Activated naive CD4-positive, alpha-beta T cell (primary cell): Measurements from ENCODE around the gene PPP1R27.

Experiments
- DNase-seq, 4 experiments: peaks; one replicate each; lab custom pipeline; 2025; lab: John Stamatoyannopoulos, UW

The PPP1R27 gene

DNA sequence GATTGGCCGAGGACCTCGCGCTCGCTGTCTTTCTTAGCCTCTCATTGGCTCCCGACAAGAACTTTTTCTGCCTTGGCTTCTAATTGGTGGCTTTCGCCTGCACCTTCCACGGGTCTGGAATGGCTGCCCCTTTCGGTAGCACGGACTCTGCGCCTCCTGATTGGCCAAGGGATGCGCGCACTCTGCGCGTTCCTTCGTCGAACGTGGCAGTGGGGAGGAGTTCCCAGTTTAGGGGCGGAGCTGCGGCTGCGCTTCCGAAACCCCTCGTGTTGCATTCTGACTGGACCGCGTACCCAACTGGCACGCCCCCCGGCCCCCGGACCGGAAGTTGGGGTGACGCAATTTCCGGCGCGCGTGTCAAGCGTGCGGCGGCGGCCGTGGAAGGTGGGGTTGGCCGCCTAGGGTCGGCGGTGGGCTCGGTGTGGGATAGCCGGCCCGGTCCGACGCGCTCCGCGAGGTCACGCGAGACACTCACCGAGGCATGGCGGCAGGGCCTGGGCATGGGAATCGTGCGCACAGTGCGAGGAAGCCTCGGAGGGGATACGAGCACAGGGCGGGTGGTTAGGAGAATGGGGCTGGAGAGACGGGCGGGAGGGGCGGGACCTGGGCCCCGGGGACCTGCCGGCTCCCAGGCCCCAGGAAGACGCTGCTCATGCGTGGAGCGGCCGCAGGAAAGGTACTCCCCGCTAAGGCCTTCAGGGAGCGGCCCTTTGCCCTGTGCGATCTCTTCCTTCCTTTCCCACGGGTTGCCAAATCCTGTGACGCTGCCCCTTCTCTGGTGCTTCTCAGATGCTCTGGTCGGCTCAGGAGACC is 26.1 kb upstream of the PPP1R27 start:
- peak; percentile 99 to 100 (median 100) for DNase-seq

DNA sequence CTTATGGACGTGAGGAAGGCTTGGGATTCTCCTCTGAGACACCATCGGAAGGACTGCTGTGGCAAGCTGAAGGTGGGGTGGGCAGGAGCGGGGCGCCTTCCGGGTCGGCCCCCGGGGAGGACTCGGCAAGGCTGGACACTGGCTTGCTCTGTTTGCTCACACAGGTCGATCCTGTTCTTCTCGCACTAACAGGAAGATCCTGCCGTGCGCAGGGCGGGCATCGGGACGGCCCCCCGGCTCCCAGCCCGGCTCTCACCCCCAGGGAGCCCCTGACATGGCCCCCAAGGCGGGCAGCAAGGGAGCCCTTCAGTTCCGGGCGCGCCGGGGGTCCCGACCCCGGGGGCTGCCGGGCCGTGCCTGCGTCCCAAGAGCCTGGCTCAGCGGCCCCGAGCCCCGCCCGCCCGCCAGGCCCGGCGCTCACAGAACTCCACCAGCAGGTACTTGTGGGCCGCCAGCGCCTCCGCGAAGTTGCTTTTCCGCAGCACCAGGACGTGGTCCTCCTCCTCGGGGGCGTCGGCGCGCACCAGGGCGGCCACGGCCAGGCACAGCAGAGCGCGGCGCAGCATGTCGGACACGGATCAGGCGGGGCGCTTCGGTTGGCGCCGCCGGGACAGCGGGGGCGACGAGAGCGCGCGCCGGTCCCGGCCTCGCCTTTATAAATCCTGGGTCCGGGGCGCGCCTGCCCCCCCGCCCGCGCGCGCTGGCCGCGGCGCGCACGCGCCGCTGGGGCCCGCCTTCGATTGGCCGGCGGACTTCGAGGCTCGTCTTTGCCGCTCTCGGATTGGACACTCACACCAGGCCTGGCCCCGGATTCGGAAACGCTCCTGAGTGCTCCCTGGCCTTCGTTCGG is 25.3 kb upstream of the PPP1R27 start, which contains the start of gene P4HB:
P4HB (minus strand) TSS at position 630 of the 850 bp plus-strand sequence; CDS start at position 566, 64 bp downstream.
- DNase-seq = peak in 3 of 4 experiments; percentile 100

DNA sequence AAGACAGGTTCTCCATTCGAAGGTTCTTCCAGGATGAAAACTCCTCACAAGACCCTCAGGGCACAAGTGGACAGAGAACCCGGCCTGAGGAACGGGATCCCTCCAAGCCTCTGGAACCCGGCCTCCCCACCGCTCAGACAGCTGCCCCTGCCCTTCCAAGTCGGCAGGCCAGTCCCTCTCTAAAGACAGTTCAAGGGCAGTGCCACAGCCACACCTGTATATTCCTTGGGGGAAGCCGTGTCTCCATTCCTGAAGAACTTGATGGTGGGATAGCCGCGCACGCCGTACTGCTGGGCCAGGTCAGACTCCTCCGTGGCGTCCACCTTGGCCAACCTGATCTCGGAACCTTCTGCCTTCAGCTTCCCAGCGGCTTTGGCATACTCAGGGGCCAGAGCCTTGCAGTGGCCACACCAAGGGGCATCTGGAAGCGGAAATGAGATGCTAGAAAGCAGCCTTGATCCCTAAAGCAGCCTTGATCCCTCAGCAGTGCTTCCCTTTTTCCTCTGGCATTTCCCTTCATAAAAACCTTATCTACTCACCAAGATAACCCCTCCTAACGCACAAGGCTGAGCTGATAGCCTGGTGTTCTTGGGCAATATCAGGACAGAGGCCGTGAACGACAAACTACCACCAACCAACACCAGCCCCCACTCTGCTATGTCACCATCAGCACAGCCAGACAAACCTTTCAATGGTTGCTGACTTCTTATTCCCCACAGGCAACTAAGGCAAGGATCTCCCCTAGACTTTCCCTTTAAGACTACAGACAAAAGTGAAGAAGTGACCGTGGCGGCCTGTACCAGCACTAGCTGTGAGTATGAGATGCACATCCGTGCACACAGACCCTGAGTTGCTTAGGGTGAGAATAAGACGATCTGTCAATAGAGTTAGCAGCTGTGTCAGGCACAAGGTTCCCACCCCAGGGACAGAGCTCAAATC is 24.4 kb upstream of the PPP1R27 start:
- no peak for DNase-seq

DNA sequence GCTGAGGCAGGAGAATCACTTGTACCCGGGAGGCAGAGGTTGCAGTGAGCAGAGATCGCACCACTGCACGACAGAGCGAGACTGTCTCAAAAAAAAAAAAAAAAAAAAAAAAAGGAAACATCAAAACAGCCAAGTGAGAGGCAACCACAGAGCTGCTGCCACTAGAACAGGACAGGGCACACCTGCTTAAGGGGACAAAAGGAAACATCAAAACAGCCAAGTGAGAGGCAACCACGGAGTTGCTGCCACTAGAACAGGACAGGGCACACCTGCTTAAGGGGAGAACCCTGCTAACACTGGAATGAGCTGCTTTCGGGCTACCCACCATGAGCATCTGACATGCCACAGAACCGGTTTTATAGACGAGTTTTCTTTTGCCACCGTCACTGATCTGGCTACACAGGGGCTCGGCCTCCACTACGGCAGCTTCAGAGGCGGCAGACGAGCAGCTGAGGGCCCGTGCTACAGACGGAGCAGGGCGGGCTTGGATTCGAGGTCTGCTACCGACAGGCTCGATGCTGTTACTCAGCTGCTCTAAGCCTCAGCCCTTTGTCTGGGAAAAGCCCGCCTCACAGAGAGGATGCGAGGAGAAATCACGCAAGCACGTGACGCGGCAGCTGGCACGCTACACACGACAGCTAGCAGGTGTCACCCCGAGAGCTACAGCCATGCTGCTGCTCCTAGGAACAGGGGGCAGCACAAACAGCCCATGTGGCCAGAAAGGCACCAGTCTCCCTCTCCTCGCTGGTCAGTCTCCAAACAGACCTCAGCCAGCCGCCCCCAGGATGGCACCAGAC is 23.5 kb upstream of the PPP1R27 start:
- no peak for DNase-seq

DNA sequence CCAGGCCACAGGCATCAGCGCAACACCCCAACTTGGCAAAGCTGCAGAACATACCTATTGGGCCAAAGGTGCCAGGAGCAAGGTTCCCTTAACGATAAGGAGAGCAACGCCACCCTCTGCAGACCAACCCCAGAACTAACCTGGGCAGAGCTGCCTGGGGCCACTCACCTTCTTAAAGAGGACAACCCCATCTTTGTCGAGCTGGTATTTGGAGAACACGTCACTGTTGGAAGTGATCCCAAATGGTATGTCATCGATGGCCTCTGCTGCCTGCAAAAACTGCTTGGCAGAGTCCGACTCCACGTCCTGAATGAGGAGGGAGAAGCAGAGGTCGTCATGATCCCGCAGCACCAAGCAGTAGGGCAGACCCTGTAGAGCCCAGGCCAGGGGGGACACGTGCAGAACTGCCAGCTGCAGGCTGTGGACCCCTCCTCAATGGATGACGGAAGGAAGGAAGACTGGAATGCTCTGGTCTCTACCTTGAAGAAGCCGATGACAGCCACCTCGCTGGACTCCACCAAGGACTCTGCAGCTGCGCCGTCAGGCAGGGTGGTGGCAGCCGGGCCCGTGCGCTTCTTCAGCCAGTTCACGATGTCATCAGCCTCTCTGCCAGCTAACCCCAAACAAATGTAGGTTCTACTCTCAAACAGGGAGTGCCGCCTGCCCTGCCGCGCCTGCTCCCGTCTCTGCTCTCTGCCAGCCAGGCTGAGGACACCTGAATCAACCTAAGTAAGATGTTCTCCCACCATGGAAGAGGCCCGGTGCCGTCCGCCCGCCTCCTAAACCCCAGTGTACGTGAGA is 20.3 kb upstream of the PPP1R27 start:
- DNase-seq = no peak

DNA sequence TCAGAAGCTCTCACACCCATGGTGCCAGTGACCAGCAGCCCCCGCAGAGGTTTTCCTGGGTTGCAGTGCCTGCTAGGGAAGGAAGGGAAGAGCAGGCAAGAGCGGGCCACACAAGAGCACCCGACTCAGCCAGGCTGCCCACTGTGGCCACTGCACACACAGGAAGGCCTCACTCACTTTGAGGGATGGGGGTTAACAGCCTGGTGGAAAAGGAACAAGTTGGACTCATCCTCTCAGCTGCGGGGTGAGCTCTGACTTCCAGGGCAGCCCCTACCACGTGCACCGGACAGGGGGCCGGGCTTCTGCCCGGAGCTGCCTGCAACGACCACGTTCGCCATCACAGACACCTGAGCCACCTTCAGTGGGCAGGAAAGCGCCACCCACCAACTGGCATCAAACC is 17.4 kb upstream of the PPP1R27 start:
- DNase-seq = no peak

DNA sequence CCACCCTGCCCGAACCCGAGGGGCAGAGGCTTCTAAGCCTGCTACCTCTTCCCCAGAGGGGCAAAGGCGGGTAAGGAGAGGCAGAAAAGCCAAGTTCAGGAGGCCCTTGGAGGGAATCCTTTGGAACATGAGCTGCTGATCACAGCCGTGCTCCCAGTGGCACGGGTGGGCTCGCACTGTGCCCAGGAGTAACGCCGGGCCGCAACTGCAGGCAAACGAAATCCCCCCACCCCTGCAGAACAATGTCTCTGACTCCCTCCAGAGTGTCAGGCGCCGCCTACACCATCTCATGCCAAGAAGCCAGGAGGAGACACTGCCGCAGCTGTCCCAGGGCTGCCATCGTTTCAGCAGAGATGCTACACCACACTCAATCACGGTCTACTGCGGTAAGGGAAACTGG is 16.6 kb upstream of the PPP1R27 start:
- DNase-seq = no peak

DNA sequence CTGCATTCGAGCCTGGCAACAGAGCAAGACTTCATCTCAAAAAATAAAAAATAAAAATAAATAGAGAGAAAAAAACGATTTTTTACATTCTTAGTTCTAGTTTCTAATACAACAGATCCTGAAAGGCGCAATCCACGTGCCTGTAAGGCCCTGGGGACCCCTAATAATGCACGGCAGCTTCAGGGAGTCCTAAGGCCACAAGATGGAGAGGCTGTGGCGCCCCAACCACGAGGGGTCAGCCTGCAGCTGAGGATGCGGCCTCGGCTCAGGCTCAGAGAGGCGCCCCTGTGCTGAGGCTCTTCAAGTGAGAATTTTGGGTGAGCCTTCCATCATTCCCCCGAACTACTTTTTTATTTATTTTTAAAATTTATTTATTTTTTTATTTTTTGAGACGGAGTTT is 14.6 kb upstream of the PPP1R27 start:
- no peak for DNase-seq

DNA sequence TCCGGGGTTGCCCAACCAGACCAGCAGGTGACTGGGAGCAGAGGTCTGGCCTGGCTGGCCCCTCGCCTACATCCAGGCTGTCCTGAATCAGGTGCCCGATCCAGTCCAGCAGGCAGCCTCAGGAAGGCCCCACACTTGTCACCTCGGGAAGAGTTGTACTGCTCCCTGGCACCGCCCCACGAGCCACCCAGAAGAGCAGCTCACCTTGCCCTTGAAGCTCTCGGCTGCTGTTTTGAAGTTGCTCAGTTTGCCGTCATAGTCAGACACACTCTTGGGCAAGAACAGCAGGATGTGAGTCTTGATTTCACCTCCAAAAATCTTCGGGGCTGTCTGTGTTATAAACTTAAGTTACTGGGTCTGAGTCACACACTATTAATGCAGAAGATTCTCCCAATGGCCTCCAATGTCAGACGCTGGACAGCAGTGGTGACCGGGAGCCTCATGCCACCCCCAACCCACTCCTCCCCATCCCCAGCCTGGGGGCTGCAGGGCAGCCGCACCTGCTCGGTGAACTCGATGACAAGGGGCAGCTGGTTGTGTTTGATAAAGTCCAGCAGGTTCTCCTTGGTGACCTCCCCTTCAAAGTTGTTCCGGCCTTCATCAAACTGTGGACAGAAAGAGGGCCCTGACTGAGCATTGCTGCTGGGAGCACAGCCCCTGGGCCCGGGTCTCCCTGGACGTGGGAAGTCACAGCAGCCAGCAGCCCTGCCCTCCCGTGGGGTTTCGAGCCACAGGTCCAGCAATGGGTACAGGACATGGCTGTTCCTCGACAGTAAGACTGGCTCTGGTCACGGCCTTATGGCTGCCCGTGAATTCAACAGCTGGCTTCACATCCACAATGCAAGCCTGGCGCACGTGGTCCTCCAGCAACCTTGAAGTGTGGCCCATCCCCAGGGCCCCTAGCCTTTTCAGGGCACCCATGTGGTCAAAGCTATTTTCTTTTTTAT is 12.2 kb upstream of the PPP1R27 start:
- no peak for DNase-seq

DNA sequence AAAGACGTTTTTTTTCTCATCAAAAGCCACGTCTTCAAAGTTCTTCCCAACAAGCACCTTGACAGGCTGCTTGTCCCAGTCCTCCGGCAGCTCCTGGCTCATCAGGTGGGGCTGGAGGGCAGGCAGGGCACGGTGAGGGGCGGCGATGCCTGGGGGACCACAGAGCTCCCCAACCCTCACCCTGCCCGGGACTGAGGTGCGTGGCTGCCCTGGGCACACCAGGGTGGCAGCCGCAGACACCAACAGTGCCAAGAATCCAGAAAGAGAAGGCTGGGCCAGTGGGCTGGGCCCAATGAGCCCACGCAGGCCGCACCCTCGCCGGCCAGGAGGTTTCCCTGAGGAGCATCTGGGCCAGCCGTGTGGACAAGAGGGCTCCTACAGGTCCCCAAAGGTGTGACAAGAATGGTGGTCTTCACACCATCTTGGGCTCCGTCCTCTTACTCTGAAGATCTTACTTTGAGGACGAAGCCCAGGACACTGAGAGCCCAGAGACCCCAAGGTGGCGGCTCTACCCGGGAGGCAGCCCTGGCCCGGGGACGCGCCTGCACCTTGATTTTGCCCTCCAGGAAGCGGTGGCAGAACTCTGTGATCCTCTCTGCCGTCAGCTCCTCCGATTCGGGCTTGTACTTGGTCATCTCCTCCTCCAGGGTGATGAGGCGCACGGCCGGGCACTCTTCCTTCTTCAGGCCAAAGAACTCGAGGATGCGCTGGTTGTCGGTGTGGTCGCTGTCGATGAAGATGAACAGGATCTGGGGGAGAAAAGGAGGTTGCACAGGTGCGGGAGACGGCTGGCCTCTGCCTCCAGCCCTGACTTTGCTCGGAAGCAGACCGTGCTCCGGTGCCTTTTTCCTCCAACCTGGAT is 11.3 kb upstream of the PPP1R27 start:
- DNase-seq = no peak

DNA sequence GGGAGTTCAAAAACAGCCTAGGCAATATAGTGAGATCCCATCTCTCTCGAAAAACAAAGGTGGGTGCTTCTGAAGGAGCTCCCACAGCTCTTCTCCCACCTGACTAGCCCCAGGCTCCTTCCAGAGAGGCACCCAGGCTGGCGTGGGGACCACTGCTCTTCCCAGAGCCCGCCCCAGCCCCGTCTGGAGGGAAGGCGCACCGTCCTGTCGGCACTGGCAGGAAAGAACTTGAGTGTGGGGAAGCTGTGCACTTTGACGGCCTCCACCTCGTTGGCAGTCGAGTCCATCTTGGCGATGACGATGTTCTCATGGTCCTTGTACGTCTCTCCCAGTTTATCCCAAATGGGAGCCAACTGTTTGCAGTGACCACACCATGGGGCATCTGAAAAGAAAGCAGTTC is 10.5 kb upstream of the PPP1R27 start:
- DNase-seq = no peak

DNA sequence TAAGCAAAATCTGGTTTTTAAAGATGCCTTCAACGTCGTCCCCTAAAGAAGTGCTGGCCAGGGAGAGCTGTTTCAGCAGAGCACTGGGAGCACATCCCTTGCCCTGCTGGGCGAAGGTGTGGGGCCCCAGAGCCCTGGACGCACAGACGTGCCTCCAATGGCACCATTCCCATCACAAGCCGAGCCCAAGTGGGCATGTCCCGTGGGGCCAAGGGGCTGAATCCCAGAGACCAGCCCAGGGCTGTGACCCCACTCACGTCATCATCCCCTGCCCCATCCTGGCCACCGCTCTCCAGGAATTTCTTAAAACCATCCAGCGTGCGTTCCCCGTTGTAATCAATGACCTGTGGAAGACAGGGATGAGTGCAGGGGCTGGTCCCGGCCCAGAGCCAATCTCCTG is 10.0 kb upstream of the PPP1R27 start:
- DNase-seq = no peak

DNA sequence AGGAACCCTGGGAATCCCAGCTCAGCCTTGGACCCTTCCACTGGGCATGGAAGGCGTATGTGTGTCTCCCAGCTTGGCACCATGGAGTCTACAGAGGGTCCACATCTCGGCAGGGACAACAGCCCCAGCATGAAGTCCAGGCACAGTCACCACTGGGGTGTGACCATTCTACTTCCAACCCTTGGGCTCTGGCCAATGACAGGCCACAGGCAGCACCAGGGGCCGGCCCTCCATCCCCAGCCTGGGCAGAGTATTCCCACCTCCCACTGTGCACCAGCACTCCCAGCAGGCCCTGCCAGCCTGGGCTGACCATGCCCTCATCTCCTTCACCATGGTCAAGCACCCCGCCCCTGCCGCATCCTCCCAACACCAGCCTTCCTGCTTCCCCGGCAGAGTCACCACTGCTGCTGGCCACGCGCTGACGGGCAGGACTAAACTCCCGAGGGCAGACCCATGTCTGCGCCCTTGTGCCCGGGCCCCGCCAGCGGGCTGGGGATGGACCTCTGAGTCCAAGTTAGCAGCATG is 9.5 kb upstream of the PPP1R27 start:
- DNase-seq = no peak

DNA sequence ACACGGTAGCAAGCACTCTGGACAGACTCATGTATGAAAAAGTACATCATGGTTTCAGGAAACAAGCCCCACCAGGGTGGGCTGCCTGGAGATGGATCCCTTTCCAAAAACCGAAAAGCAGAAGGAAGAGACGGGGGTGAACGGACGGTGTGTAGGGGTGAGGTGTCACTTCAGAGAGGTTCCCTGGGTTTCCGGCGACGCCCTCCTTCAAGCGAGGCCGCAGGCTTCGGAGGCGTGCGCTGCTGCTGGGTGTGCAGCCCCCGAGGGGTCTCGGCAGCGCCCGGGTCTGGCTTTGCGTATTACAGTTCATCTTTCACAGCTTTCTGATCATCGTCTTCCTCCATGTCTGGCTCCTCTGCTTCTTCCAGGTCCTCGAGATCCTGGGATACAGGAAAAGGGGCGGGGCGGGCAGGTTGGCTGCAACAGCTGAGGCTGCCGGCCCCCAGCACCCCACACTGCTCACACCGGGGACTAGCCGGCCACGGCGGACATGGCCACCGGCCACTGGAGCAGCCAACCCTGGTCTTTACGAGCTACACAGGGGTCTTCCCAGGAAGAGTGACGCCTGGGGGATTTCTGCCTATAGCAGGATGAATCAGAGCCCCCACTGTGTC is 9.0 kb upstream of the PPP1R27 start:
- DNase-seq = no peak

DNA sequence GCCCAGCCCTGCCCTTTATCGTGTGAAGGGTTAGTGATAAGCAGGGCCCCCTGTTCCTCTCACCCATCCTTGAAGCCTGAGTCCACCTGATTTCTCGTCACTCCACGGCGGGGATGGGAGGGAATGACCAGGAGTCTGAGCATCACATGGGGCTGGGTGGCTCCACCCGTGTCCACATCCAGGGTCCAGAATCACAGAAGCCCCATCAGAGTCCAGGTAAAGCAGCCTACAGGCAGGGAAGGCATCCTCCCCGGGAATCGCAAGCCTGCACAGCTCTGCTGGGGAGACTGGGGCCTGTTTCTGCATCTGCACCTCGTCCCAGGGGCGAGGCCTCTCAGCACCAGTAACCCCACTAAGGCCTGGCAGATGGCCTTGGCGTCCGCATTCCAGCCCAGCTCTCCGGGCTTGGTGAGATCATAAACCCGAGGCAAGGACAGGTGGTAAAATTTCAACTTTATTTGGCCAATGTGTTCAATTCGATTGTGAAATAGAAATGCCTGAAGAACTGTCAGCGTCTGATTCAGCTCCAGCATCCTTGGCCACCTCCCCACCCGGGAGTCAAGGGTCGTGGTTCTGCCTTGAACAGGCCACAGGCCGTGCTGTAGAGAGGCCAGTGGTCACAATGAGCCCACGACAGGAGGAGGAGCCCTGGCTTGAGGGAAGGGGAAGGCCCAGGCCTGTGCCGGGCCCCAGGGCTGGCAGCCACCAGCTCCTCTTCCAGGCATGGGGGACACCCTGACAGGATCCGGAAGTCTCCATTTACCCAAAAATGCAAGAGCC is 8.1 kb upstream of the PPP1R27 start:
- DNase-seq = no peak

DNA sequence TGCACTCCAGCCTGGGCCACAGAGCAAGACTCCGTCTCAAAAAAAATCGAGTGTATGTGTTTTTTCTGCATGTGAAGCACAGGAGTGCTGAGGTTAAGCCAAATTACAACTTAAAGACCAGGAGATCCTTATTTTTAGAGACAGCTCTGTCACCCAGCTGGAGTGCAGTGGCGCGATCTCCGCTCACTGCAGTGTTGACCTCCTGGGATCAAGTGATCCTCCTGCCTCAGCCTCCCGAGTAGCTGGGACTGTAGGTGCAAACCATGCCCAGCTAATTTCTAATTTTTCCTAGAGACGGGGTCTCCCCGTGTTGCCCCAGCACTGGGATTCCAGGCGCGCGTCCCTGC is 7.5 kb upstream of the PPP1R27 start:
- DNase-seq = no peak

DNA sequence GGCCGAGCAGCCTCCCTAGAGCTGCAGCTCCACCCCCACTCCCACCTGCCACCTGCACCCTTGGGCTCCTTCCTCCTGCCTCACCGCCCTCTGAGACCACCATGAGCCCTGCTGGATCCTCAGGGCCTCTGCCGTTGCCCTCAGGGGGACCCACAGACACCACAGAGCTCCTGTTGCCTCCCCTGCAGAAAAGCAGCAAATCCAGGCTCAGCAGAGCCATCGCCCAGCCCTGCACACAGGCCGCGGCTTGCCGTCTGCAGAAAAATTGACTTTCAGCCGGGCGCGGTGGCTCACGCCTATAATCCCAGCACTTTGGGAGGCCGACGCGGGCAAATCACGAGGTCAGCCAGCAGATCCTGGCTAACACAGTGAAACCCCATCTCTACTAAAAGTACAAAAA is 7.0 kb upstream of the PPP1R27 start:
- DNase-seq = no peak
